Subcutaneous abdominal adipose tissue (tissue), 5 donors: ENCODE results near the gene EAF1.

Source experiments
- H3K27ac ChIP-seq: one replicate; pipeline ENCODE4 v1.7.0; 2013; ENCODE audit warnings: low read depth, mild to moderate bottlenecking, inconsistent platforms, low read length, moderate library complexity
- H3K27me3 ChIP-seq, 5 donors: one replicate each; pipeline ENCODE4 v1.7.0; 2013; ENCODE audit warnings: low read length in 5 of 5, inconsistent platforms in 1 of 5; ENCODE audit not compliant: control insufficient read depth in 5 of 5, insufficient read depth in 4 of 5
- H3K36me3 ChIP-seq, 5 donors: one replicate each; pipeline ENCODE4 v1.7.0; 2013; ENCODE audit warnings: low read length in 5 of 5; ENCODE audit not compliant: control insufficient read depth in 5 of 5, insufficient read depth in 5 of 5
- H3K4me1 ChIP-seq, 5 donors: one replicate each; pipeline ENCODE4 v1.7.0; 2013; ENCODE audit warnings: low read length in 5 of 5, mild to moderate bottlenecking in 3 of 5, moderate library complexity in 1 of 5; ENCODE audit not compliant: control insufficient read depth in 5 of 5, insufficient read depth in 5 of 5
- H3K4me3 ChIP-seq, 5 donors: one replicate each; pipeline ENCODE4 v1.7.0; 2013; ENCODE audit warnings: low read length in 5 of 5, low read depth in 1 of 5
- H3K9ac ChIP-seq, 5 donors: one replicate each; pipeline ENCODE4 v1.7.0; 2013; ENCODE audit warnings: low read length in 5 of 5, mild to moderate bottlenecking in 4 of 5, moderate library complexity in 3 of 5
- H3K9me3 ChIP-seq, 5 donors: one replicate each; pipeline ENCODE4 v1.7.0; 2013; ENCODE audit warnings: low read length in 5 of 5; ENCODE audit not compliant: control insufficient read depth in 5 of 5
- donor health status: healthy.
- donor health status: healthy.
- donor health status: healthy.
- donor health status: healthy.
- donor health status: healthy.

EAF1 gene

GRCh38 chr3:15450438-15451215, 23.2 kb downstream of the EAF1 start:
- Histone ChIP-seq H3K27ac (no peak overlapping the region), H3K36me3 (peaks cover 0 to 35% (median 15%) of the 10 kb centered on the region in 5 donors), H3K9me3 (no peaks in the 10 kb centered on the region), H3K4me3 (no peak overlapping the region), H3K9ac (no peak overlapping the region), H3K4me1 (no peaks in the 10 kb centered on the region), H3K27me3 (no peaks in the 10 kb centered on the region)

- H3K9me3 ChIP-seq: no peaks in the 10 kb centered on the region
- no peak overlapping the region for H3K9ac ChIP-seq
- H3K36me3 ChIP-seq: peaks cover 0 to 42% (median 19%) of the 10 kb centered on the region in 5 donors
- H3K4me3 ChIP-seq: no peak overlapping the region
- no peaks in the 10 kb centered on the region for H3K4me1 ChIP-seq
- no peak overlapping the region for H3K27ac ChIP-seq
- H3K27me3 ChIP-seq: no peaks in the 10 kb centered on the region
Measured at GRCh38 chr3:15451216-15452113, 24.1 kb downstream of the EAF1 start.

GRCh38 chr3:15452156-15452555, 24.8 kb downstream of the EAF1 start:
- peaks cover 0 to 42% (median 19%) of the 10 kb centered on the region in 5 donors for H3K36me3 ChIP-seq
- H3K4me1 ChIP-seq: no peaks in the 10 kb centered on the region
- H3K4me3 ChIP-seq: no peak overlapping the region
- H3K27ac ChIP-seq: no peak overlapping the region
- no peaks in the 10 kb centered on the region for H3K27me3 ChIP-seq
- H3K9me3 ChIP-seq: no peaks in the 10 kb centered on the region
- H3K9ac ChIP-seq: no peak overlapping the region

- no peaks in the 10 kb centered on the region for H3K4me1 ChIP-seq
- H3K27me3 ChIP-seq: no peaks in the 10 kb centered on the region
- no peak overlapping the region for H3K27ac ChIP-seq
- no peak overlapping the region for H3K4me3 ChIP-seq
- peaks cover 0 to 42% (median 19%) of the 10 kb centered on the region in 5 donors for H3K36me3 ChIP-seq
- H3K9ac ChIP-seq: no peak overlapping the region
- no peaks in the 10 kb centered on the region for H3K9me3 ChIP-seq
Measured at GRCh38 chr3:15452961-15453360, 25.6 kb downstream of the EAF1 start.

- no peaks in the 10 kb centered on the region for H3K27me3 ChIP-seq
- H3K36me3 ChIP-seq: peaks cover 0 to 37% (median 19%) of the 10 kb centered on the region in 5 donors
- H3K4me3 ChIP-seq: no peak overlapping the region
- H3K9me3 ChIP-seq: peaks cover 0 to 4% (median 0%) of the 10 kb centered on the region in 5 donors
- no peak overlapping the region for H3K9ac ChIP-seq
- H3K4me1 ChIP-seq: no peaks in the 10 kb centered on the region
- no peak overlapping the region for H3K27ac ChIP-seq
Measured at GRCh38 chr3:15453501-15453900, 26.1 kb downstream of the EAF1 start.

- Histone ChIP-seq H3K36me3 (peaks cover 0 to 37% (median 19%) of the 10 kb centered on the region in 5 donors), H3K4me1 (no peaks in the 10 kb centered on the region)
Measured at GRCh38 chr3:15453991-15454625, 26.7 kb downstream of the EAF1 start.

GRCh38 chr3:15454965-15455364, 27.6 kb downstream of the EAF1 start:
- Histone ChIP-seq H3K36me3 (peaks cover 0 to 37% (median 19%) of the 10 kb centered on the region in 5 donors), H3K4me1 (no peaks in the 10 kb centered on the region), H3K9ac (no peak overlapping the region), H3K27ac (no peak overlapping the region), H3K9me3 (peaks cover 0 to 4% (median 0%) of the 10 kb centered on the region in 5 donors), H3K27me3 (no peaks in the 10 kb centered on the region), H3K4me3 (no peak overlapping the region)

More at GRCh38 chr3:15453991-15454625, 26.7 kb downstream of the EAF1 start:
- no peak overlapping the region for H3K9ac ChIP-seq
- H3K9me3 ChIP-seq: peaks cover 0 to 4% (median 0%) of the 10 kb centered on the region in 5 donors
- H3K27me3 ChIP-seq: no peaks in the 10 kb centered on the region
- no peak overlapping the region for H3K4me3 ChIP-seq
- H3K27ac ChIP-seq: no peak overlapping the region

- no peak overlapping the region for H3K9ac ChIP-seq
- peaks cover 0 to 34% (median 14%) of the 10 kb centered on the region in 5 donors for H3K36me3 ChIP-seq
- H3K4me3 ChIP-seq: no peak overlapping the region
- no peaks in the 10 kb centered on the region for H3K4me1 ChIP-seq
- H3K9me3 ChIP-seq: peaks cover 0 to 4% (median 0%) of the 10 kb centered on the region in 5 donors
- H3K27ac ChIP-seq: no peak overlapping the region
- no peaks in the 10 kb centered on the region for H3K27me3 ChIP-seq
Measured at GRCh38 chr3:15455756-15456155, 28.4 kb downstream of the EAF1 start.

GRCh38 chr3:15456321-15456720, 28.9 kb downstream of the EAF1 start:
- H3K27me3 ChIP-seq: no peaks in the 10 kb centered on the region
- no peak overlapping the region for H3K27ac ChIP-seq
- no peaks in the 10 kb centered on the region for H3K4me1 ChIP-seq
- H3K36me3 ChIP-seq: peaks cover 0 to 28% (median 9%) of the 10 kb centered on the region in 5 donors
- H3K9ac ChIP-seq: no peak overlapping the region
- peaks cover 0 to 4% (median 0%) of the 10 kb centered on the region in 5 donors for H3K9me3 ChIP-seq
- H3K4me3 ChIP-seq: no peak overlapping the region
